ENCODE measurements around the gene DENND5B.
"Not testable (repeated sequence)": the region's sequence is repeated elsewhere in the genome, so short reads cannot be mapped to it uniquely, and the experiment has no call there.

Gene DENND5B

DNA sequence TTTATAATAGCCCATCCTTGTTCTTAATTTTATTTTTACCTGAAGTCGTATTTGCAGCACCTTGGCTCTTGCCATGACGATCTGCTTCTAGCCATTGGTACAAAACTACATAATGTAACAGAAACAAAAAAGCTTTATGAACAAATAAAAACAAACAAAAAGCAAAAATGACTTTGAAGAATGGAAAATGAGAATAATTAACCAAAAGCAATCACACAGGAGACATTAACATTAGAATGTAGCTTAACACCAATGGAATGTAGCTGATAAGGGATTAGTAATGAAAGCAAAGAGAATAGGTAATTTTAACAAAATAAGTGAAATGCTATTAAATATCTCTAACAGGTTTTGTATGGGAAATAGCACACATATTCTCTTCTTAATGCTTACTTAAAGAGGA, 91.4 kb downstream of the DENND5B start:
- no peak for DNase-seq

DNA sequence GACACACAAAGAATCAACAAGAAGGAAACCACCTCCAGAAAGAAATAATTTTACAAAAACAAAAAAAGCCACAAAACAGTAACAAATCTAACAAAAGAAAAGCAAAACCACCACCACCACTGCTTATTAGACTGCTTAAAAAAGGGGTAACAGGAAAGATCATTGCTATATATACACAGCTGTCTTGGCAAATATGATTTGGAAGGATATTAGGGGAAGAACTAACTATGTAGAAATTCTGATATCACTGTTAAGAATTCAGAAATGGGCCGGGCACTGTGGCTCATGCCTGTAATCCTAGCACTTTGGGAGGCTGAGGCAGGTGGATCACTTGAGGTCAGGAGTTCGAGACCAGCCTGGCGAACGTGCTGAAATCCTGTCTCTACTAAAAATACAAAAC, 92.5 kb downstream of the DENND5B start:
- no peak for DNase-seq

DNA sequence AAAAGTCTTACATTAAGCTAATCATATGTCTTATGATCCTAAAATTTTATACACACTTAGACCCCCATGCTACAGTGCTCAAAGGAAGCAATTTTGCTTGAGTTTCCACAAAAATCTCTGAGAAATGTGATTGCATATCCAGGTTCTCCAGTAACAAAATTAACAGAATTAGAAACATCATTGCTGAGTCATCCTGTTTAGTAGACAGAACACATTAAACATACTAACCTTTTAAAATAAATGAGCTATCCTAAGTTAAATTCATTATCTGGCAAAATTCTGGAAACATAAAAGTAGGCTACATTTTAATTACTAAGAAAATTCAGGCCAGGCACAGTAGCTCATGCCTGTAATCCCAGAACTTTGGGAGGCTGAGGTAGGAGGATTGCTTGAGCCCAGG, 94.7 kb downstream of the DENND5B start:
- no peak for DNase-seq

DNA sequence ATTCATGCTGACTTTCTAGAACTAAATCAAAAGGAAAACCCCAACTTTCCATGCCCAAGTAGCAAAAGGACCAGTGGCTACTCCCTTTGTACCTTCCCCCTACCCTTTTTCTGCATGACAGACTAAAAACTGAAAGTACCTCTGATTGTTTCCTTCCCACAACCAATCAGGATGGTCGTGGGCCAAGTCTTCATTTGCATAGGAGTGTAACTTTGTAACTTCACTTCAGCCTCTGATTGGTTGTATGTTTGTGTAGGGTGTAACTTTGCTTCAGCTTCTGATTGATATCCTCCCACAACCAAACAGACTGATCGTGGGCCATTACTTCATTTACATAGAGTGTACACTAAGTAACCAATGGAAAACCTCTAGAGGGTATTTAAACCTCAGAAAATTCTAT, 96.5 kb downstream of the DENND5B start:
- no peak for DNase-seq

DNA sequence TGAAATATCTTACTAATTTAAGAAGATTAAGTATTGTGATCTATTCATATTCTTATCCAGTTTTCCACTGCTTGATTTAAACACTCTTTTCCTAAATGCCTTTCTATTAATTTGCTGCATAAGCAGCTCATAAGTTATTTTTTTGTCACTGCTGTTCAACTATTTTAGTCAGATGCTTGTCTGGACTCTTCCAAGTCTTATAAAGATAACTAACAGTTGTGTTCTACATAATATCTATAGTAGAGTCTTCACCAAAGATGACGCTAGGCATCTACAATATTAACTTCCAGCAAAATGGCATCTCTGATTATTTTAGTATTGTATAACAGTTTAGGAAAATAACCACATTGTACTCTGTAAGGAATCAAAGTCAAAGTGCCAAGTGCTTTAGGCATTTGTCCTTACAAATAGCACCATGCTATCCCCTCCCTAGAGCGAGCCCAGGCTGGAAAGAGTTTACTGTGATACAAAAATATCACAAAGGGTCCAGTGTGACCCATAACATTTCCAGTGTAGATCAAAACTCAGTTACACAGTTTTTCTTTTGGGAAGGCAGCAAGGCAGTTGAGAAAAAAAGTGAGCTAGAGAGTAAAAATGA, 98.2 kb downstream of the DENND5B start:
- no peak for DNase-seq

DNA sequence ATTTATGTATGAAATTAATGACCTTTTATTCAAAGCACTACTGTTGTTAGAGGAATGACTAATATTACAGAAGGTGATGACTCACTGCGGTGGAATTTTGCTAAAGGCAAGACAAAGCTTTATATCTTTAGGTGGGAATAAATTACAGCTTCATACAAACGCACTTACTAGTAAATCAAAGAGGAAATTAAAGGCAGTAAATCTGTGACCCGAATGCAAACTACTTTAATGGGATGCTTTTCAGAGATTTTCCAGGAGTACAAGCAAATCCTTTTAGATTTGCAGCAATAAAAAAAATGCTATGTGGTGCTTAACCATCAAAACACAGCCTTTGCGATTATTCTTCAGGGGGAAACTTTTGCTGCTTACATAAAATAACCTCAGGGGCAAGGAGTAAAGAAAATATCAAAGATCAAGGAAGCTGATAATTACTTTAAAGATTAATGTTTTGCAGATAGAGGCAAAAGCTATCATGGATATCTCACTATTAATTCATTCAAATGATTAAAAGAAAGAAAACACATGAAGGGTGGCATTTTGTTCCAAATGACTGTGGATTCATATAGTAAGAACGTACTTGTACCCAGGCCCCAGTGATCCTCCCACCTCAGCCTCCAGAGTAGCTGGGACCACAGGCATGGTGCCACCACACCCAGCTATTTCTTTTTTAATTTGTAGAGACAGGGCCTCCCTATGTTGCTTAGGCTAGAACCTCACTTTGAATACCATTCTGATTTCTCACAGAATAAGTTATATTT, 98.9 kb downstream of the DENND5B start:
- DNase-seq = no peak

DNA sequence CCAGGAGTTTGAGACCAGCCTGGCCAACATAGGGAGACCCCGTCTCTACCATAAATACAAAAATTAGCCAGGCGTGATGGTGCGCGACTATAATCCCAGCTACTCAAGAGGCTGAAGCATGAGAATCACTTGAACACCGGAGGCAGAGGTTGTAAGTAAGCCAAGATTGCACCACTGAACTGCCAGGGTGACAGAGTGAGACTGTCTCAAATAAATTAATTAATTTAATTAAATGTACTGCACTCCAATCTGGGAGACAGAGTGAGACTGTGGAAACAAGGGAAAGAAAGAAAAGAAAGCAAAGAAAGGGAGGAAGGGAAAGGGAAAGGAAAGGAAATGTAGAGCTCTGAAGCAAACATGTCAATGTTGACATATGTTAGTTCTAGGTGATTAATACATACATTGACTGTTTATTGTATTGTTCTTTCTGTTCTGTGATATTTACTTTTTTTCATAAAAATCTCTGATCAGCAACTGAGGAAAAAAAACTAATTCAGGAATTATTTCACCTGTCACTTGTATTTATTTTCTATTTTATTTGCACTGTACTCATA, 99.6 kb downstream of the DENND5B start:
- no peak for DNase-seq

DNA sequence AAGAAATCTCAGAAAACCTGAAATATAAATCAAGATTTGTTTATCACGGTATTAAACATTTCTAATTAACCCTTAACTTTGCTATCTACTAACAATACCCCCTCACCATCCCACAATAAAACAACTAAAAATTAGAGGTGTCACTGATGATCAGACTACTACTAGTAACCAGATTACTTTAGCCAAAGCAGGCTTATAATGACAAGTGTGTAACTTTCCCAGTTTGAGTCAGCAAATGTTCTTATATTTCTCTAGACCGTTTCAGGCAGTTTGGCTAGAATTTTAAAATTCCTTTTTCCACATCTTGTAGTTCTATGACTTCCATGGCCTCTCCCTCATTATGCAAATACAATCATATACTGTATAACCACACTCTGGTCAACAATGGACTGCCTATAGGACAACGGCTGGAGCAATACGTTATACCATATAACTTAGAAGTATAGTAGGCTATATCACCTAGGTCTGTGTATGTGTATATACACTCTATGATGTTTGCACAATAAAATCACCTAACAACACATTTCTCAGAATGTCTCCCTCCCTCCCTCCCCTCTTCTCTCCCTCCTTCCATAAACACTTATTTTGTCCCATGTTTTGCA, 102.1 kb downstream of the DENND5B start:
- DNase-seq = no peak

DNA sequence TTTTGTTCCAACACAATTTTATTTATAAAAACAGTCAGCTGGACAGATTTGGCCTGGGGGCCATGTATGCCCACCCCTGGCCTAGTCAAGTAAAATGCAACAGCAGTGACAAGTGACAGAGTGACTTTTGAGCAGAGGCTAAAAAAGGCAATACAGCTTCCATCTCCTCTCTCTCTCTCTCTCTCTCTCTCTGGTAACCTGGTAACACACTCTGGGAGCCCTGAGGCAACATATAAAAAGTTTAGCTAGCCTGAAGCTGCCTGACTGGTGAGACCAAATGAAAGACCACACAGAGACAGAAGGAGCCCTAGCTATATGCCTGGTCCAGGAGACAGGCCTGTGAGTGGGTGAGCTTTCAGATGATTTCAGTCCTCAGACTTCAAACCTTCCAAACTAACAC, 105.4 kb downstream of the DENND5B start:
- no peak for DNase-seq

DNA sequence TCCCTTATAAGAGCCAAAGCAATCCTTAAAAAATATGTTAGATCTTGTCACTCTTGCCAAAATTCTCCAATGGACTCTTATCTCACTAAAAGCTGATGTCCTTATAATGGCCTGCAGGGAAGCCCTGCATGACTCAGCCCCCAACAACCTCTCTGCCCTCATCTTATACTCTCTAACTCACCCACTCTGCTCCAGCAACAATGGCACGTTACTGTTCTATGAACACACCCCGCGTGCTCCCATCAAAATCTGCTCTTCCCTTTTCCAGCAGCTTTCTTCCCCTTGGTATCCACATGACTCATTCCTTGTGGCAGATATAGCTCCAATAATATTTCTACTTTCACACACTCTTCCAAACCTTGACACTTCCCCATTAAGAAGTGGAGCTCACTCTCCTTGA, 108.1 kb downstream of the DENND5B start:
- DNase-seq = no peak

DNA sequence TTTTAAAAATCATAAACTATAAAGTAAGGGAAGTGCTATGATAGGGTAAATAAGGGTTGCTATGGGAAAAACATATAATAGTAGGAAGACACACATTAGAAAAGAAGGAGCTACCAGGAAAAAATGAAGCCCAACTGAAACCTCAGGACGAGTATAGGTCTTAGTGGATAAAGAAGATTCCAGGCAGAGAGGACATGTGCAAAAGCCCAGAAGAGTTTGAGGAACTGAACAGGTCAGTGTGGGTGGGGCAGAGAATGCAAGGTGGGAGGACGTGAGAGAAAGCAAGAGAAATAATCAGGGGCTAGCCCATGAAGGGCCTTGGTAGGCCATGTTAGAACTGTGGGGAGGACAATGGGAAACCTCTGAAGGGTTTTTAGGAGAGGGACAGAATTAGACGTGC, 109.5 kb downstream of the DENND5B start:
- no peak for DNase-seq

DNA sequence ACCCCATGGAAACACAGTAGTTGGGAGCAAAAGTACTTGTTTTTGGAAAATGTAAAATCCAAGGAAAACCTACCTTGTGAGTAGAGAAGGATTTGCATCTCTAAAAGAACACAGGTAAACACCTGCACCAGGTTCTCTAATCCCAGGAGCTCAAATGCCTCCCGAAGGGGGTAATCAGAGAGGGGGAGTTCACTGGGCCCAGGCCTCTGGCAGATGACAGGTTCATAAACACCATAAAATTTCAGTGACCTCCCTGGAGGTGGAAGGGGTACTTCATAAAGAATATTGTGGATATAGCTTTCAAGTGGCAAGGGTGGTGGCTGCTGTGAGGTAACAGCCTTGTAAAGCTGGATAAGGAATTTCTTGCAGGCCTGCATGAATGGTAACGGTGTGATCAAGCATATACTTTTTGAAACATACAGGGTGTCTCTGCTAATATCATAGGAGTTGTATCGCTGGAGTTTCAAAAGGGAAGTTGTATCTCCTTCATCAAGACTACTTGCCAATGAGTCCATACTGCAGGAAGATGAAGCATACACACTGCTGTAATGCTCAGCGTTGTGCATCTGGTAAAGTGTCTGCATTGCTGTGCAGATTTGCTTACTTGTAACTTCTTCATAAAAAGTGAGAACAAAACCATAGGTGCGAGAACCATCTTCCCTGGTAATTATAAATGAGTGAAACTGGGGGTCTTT, 111.3 kb downstream of the DENND5B start:
- no peak for DNase-seq

DNA sequence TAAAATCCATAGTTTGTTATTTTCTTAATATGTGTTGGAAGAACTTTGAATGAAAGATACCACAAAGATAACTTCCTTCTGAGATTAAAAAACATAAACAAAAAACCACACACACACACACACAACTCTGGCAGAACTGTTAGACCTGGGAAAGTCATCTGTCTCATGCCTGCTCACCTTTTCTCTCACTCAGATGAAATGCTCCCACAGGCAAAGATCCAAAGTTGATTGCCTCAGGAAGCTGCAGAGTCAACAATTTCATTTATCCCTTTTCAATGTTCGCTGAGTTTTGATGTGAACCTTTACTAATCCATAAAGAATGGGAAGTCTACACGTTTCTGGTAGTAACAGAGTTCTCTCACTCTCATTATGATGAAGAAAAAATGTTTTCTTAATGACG, 112.0 kb downstream of the DENND5B start:
- DNase-seq = no peak

DNA sequence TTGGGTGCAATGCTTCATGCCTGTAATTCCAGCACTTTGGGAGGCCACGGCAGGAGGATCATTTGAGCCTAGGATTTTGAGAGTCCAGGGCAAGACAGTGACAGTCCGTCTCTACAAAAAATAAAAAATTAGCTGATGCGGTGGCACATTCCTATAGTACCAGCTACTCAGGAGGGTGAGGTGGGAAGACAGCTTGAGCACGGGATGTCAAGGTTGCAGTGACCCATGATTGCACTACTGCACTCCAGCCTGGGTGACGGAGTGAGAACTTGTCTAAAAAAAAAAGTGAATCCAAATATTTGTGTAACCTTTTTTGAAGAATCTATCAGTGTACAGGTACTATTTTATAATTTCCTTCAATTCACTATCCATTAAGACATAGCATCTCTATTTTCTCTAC, 112.5 kb downstream of the DENND5B start:
- no peak for DNase-seq

DNA sequence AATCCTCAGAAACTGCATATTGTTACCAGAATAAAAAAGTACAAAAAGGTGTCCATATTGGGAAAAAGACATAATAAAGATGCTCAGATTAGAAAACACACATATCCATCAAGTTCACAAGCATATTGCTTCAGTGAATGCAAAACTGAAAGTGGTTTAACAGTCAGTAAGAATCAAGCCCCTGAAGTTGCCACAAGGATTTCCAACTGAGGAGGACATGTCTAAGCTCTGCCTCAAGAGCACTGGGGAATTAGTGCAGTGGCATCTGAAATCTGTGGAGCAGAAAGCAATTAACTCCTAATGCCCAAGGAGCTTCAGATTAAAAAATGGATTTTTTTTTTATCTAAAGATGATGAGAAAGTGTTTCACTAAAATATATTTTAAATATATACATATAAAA, 113.2 kb downstream of the DENND5B start:
- DNase-seq = no peak

DNA sequence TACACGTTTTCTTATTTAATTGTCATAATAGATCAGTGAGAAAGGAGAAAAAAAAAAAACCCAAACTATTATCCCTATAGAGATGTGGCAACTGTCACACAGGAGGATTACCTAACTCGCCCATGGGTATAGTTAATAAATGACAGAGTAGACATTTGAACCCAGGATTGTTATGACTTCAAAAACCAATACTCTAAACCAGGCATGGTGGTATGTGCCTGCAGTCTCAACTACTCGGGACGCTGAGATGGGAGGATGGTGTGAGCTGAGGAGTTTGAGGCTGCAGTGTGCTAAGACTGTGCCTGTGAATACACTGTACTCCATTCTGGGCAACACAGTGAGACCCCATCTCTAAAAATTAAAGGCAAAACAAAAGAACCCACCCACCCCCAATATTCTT, 114.5 kb downstream of the DENND5B start:
- no peak for DNase-seq

DNA sequence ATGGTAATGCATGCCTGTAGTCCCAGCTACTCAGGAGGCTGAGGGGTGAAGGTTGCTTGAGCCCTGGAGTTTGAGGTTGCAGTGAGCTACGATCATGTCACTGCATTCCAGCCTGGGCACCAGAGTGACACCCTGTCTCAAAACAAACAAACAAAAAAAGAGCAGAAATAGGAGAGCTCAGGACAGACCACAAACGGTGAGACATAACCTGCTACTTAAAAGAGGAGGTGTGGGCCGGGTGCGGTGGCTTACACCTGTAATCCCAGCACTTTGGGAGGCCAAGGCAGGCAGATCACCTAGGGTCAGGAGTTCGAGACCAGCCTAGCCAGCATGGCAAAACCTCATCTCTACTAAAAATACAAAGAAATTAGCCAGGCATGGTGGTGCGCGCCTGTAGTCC, 115.3 kb downstream of the DENND5B start:
- not testable (repeated sequence) for DNase-seq

DNA sequence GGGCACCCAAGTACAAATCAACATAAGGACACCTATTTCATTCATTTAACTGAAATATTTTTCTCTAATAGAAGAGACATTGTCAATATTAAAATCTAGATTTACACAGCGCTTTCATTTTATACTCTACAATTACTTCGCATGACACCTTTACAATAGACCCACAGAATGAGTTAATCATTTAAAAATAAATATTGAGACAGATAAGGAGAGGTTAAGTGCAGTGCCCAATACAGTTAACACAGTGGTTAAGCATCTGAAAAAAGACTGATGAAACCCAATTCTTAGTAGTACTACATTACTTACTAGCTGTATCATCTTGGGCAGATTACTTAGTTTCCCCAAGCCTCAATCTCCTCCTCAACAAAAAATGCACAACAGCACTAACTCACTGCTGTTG, 116.2 kb downstream of the DENND5B start:
- DNase-seq = no peak

DNA sequence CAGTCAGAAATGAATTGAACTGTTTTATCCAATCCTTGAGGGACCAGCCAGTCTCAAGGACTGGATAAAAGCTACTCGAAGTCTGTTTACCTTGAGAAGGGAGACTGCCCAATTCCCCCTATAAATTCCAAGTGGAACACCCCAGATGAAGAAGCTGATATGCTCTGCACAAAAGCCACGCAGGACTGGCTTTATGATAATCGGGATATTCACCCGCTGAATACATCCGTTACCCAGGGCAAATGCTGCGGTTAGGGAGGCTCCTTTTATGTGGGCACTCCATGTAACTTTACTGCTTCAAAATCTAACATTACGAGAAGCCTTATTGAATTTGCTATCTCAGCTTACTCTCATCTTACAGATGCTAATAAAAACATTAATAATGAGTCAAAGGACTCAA, 119.1 kb downstream of the DENND5B start:
- DNase-seq = no peak

DNA sequence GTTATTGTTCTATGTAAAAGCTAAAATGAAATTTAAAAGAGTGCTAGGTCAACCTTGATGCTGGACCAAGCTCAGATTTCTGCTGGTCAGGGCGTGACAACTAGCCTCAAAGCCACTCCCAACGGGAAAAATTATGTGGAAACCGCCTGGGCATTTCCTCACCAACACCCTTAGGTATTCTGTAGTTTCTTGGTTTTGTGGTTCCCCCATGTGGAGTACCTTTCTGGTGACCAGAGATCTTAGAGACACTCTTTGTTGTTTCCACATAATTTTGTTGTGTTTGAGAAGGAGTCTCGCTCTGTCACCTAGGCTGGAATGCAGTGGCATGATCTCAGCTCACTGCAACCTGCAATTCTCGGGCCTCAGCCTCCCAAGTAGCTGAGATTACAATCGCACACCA, 119.9 kb downstream of the DENND5B start:
- no peak for DNase-seq

DNA sequence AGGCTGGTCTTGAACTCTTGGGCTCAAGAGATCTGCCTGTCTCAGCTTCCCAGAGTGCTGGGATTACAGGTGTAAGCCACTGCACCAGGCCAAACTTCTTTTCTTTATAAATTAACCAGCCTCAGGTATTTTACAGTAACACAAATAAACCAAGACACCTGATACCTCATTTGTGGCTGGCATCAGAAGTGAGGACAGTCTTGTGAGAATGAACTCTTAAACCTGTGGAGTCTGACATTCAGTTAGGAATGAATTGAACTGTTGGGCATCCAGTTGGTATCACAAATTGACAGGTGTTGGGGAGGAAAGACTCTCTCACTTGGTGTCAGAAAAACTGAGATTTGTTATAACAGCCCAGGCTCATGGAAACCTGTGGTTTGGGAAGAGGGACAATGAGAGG, 120.5 kb downstream of the DENND5B start:
- no peak for DNase-seq

DNA sequence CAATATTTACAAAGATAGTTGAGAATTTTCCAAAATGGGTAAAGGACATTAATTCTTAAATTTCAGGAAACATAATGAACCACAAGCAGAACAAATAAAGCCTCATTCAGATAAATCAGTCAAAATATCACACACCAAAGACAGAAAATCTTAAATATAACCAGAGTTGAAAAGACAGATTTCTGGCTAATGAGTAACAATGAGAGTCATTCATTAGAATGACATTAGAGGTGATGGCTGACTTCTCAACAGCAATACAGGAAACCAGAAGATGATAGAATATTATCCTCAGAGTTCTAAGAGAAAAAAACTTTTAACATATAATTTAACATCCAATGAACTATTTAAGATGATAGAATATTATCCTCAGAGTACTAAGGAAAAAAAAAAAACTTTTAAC, 124.2 kb downstream of the DENND5B start:
- no peak for DNase-seq

DNA sequence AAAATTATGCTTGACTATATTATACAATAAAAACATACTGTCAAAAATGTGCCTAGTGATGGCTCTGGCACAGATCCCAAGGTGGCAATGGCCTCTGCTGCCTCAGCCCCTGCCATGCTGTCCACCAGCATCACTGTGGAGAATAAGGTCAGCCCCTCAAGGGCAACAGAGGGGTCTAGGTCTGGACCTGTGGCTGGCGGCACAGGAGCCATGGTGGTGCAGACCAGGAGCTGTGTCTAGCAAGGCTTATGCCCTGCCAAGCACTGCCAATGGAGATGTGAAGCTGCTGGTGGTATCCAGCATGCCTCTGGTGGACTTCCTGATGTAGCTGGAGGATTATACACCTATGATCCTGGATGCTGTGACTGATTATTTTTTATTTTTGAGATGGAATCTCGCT, 125.9 kb downstream of the DENND5B start:
- DNase-seq = no peak

DNA sequence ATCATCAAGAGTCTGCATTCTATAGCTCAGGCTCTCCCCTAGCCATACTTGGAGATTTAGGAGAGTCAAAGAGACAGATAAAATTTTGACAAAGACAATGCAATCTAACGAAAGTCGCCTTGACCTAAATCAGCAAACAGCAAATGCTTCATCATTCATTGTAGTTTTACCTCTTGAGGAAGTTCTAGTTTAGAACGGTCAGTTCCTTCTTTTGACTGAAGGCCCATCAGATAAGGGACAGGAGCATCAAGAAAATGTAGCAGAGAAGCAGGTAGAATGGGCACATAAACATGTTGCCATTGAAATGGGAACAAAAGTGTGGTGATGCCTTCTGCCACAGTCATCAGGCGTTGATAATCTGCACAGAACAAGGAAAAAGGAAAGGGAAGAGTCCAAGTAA, 130.9 kb downstream of the DENND5B start:
- DNase-seq = no peak

Data from GOT3 (cell line).